Calu3 (cell line): Measurements from ENCODE around the gene OGA. TPM values are rescaled to one million over a fixed set of nuclear protein-coding genes. Genes with fewer than 3 reads are reported as not detected.

Experiments used
- BruUV-seq: library from RNA; stranded (reverse); fragments of 400-500 nt; replicated peaks from 2 replicates; lab custom pipeline; 2021; lab: Mats Ljungman, UMichigan
- CTCF ChIA-PET: fragments of 300-600 bp; sonication (Branson Sonifier 250); formaldehyde crosslinking; loops from one replicate; lab custom pipeline; 2022; ENCODE audit warnings: antibody characterized with exemption; lab: Charles Lee
- DNase-seq: peaks from one replicate; pipeline ENCODE4 v3.0.0; 2022
- H3K27ac Mint-ChIP-seq: one replicate; pipeline ENCODE4 v1.8.0; 2022; ENCODE audit warnings: mixed read lengths; ENCODE audit not compliant: unreplicated experiment
- H3K27me3 Mint-ChIP-seq: one replicate; pipeline ENCODE4 v1.8.0; 2022; ENCODE audit warnings: mixed read lengths; ENCODE audit not compliant: unreplicated experiment
- H3K36me3 Mint-ChIP-seq: one replicate; pipeline ENCODE4 v1.8.0; 2022; ENCODE audit warnings: mild to moderate bottlenecking, moderate library complexity, mixed read lengths; ENCODE audit not compliant: insufficient read depth, unreplicated experiment
- H3K4me1 Mint-ChIP-seq: one replicate; pipeline ENCODE4 v1.8.0; 2022; ENCODE audit warnings: mild to moderate bottlenecking, low read depth, mixed read lengths; ENCODE audit not compliant: unreplicated experiment
- H3K4me3 Mint-ChIP-seq: one replicate; pipeline ENCODE4 v1.8.0; 2022; ENCODE audit warnings: mild to moderate bottlenecking, low read depth, moderate library complexity, mixed read lengths; ENCODE audit not compliant: unreplicated experiment
- H3K9me3 Mint-ChIP-seq: one replicate; pipeline ENCODE4 v1.8.0; 2022; ENCODE audit warnings: low read depth, mixed read lengths; ENCODE audit not compliant: unreplicated experiment
- intact Hi-C: fragments of 100-400 bp; cut with micrococcal nuclease; formaldehyde crosslinking; loops from one replicate; pipeline ENCODE4 v1.10.0; 2022; ENCODE audit not compliant: unreplicated experiment
- total RNA-seq: library from RNA; stranded (reverse); gene quantifications from 2 replicates; pipeline ENCODE4 v1.2.3, GENCODE V29; 2022
- TF ChIP-seq, protein P1 (sequence below): fragments of 200-600 bp; IDR thresholded peaks from one replicate; pipeline ENCODE4 v1.8.0; 2022; ENCODE audit warnings: antibody characterized with exemption; ENCODE audit not compliant: unreplicated experiment

OGA gene
- total RNA-seq, 1 experiment from 2014 or later, result 59.0 TPM

DNA sequence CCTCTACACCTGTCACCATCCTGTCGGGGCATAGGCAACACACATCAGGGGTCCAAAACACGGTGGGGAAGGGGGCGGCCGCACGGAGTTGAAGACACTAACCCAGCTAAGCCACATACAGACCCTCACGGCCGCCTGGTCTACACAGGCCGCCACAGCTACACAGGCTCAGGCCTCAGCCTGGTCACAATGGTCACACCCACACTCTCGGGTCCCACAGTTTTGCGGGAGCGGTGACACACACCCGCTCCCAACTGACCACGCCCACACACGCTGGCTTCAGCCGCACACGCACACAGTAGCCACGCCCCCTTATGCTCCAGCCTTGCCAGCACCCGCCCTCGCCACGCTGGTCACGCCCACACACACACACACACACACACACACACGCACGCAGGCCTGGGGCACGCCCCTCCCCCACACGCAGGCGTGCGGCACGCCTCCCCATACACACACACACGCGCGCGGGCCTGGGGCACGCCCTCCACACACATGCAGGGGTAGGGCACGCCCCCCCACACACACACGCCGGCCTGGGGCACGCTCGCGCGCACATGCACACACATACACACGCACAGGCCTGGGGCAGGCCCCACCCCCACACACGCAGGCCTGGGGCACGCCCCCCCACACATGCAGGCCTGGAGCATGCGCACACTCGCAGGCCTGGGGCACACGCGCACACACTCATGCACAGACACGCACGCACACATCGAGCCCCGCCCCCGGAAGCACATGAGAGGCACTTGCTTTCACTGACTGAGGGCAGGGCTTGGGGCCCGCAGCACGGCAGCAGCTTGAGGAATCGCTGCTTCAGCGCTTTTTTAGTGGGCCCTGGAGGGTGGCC lies 12.3 kb upstream of the OGA start:
- peak; percentile 77 for DNase-seq
- peak overlapping the region; percentile 69 for H3K27ac Mint-ChIP-seq
- H3K36me3 Mint-ChIP-seq, result peaks cover 11% of the 10 kb centered on the region
- CTCF ChIA-PET, result no interaction called here
- no peaks in the 10 kb centered on the region for H3K9me3 Mint-ChIP-seq
- no peaks in the 10 kb centered on the region for H3K27me3 Mint-ChIP-seq
- no TSS peak for BruUV-seq
- intact Hi-C loops, result no loop called here
- TF ChIP-seq, protein P1, sequence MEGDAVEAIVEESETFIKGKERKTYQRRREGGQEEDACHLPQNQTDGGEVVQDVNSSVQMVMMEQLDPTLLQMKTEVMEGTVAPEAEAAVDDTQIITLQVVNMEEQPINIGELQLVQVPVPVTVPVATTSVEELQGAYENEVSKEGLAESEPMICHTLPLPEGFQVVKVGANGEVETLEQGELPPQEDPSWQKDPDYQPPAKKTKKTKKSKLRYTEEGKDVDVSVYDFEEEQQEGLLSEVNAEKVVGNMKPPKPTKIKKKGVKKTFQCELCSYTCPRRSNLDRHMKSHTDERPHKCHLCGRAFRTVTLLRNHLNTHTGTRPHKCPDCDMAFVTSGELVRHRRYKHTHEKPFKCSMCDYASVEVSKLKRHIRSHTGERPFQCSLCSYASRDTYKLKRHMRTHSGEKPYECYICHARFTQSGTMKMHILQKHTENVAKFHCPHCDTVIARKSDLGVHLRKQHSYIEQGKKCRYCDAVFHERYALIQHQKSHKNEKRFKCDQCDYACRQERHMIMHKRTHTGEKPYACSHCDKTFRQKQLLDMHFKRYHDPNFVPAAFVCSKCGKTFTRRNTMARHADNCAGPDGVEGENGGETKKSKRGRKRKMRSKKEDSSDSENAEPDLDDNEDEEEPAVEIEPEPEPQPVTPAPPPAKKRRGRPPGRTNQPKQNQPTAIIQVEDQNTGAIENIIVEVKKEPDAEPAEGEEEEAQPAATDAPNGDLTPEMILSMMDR, result no peak
- H3K4me3 Mint-ChIP-seq, result peak overlapping the region; percentile 80
- peaks cover 19% of the 10 kb centered on the region for H3K4me1 Mint-ChIP-seq

GRCh38 chr10:101829561-101830315 lies 11.5 kb upstream of the OGA start:
- no peak for DNase-seq
- H3K27me3 Mint-ChIP-seq, result no peaks in the 10 kb centered on the region
- intact Hi-C loops, result no loop called here
- H3K4me3 Mint-ChIP-seq, result peak overlapping the region; percentile 80
- CTCF ChIA-PET, result no interaction called here
- peaks cover 14% of the 10 kb centered on the region for H3K4me1 Mint-ChIP-seq
- no TSS peak for BruUV-seq
- TF ChIP-seq, protein P1, result no peak
- no peaks in the 10 kb centered on the region for H3K9me3 Mint-ChIP-seq
- peak overlapping the region; percentile 69 for H3K27ac Mint-ChIP-seq
- H3K36me3 Mint-ChIP-seq, result peaks cover 11% of the 10 kb centered on the region

DNA sequence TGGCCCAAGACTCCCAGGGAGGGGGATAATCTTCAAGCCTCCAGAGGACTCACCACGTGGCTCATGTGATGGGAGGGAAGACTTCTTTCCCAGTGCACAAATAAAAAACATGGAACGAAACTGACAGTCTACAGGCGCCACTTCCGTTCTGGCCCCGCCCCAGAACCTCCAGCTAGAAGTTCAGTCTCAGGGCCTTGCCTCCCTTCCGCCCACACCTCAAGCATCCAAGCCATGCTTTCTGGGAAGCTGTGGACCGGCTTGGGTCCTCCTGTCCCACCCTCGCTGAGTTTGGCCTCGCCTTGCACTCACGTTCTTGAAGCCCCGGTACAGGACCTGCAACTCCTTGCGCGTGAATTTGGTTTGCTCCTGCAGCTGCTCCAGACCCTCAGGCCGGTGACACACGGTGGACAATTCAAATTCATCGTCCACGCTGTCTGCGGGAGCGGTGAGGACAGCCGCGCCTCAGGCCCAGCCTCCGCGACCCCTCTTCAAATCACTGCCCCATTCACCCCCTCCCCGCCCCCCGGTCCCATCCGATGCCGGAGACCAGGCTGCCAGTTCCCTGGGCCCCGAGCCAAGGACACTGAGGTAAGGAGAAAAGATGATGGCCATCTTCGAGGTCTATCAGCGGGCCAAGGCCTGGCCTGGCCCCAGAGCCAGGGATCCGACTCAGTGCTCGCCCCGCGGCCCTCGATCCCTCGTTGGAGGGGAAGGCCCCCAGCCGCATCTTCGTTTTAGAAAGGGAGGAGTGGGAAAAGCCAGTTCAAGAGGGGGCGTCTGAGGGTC lies 10.7 kb upstream of the OGA start:
- no peak for DNase-seq
- Mint-ChIP-seq H3K27me3 (no peaks in the 10 kb centered on the region), H3K4me3 (no peak overlapping the region), H3K9me3 (no peaks in the 10 kb centered on the region), H3K27ac (no peak overlapping the region), H3K4me1 (peaks cover 10% of the 10 kb centered on the region), H3K36me3 (peaks cover 11% of the 10 kb centered on the region)
- no TSS peak for BruUV-seq
- CTCF ChIA-PET, result no interaction called here
- intact Hi-C loops, result no loop called here
- TF ChIP-seq, protein P1, result no peak

DNA sequence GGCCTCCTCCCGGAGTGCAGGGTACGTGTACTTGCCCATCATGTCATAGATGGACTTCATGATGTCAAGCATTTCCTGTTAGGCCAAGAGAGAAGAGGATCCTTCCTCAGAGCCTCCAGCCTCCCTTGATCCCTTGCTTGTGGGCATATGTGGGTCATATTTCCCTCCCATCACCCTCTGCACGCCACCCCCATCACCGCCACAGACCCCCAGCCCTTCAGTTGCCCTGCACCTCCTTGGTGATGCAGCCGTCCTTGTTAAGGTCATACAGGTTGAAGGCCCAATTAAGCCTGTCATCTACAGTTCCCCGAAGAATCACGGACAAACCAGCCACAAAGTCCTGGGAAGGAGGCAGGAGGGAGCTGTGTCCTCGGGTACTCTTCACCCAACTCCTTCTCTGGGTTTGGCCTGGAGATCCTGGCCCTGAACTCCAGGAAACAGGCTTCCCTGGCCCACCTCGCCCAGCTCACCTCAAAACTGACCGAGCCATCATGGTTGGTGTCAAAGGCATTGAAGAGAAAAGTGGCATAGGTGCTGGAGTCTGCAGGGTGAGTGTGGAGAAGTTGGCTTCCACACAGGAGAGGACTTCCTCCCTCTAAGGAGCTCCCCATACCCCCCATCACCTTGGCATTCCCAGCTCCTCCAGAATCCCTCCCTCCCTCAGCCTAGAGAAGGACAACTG lies 9.8 kb upstream of the OGA start:
- DNase-seq, result no peak
- intact Hi-C loops, result no loop called here
- CTCF ChIA-PET, result no interaction called here
- peaks cover 11% of the 10 kb centered on the region for H3K36me3 Mint-ChIP-seq
- H3K9me3 Mint-ChIP-seq, result no peaks in the 10 kb centered on the region
- no peak overlapping the region for H3K4me3 Mint-ChIP-seq
- no TSS peak for BruUV-seq
- TF ChIP-seq, protein P1, result no peak
- H3K4me1 Mint-ChIP-seq, result peaks cover 10% of the 10 kb centered on the region
- no peaks in the 10 kb centered on the region for H3K27me3 Mint-ChIP-seq
- no peak overlapping the region for H3K27ac Mint-ChIP-seq
